NT2/D1 (cell line): Measurements from ENCODE around the gene LRRC56.

Experiments used
- DNase-seq: peaks from one replicate; pipeline ENCODE4 v3.0.0-alpha.2; 2011; ENCODE audit warnings: low read depth, low spot score
- H3K27me3 ChIP-seq: 2 replicates; pipeline ENCODE4 v1.6.0; 2011; ENCODE audit warnings: mild to moderate bottlenecking; ENCODE audit not compliant: insufficient read length, insufficient read depth
- H3K36me3 ChIP-seq: 2 replicates; pipeline ENCODE4 v1.6.1; 2011; ENCODE audit warnings: mild to moderate bottlenecking, low read length, mixed read lengths; ENCODE audit not compliant: insufficient read depth, insufficient read length
- H3K4me1 ChIP-seq: 2 replicates; pipeline ENCODE4 v1.5.1; 2011; ENCODE audit not compliant: insufficient read depth, insufficient read length
- H3K4me3 ChIP-seq: 2 replicates; pipeline ENCODE4 v1.5.1; 2011; ENCODE audit warnings: low read depth; ENCODE audit not compliant: insufficient read length
- H3K9ac ChIP-seq: 2 replicates; pipeline ENCODE4 v1.6.0; 2011; ENCODE audit warnings: low read depth; ENCODE audit not compliant: insufficient read length
- H3K9me3 ChIP-seq: 2 replicates; pipeline ENCODE4 v1.5.1; 2011; ENCODE audit warnings: mild to moderate bottlenecking, low read length; ENCODE audit not compliant: insufficient read depth
- SUZ12 ChIP-seq: IDR thresholded peaks from 2 replicates; pipeline ENCODE4 v1.6.1; 2011; ENCODE audit not compliant: insufficient read length, insufficient read depth; ENCODE audit errors: extremely low read depth
- YY1 ChIP-seq: IDR thresholded peaks from 2 replicates; pipeline ENCODE4 v1.6.1; 2011; ENCODE audit not compliant: insufficient read length, insufficient read depth
- ZNF274 ChIP-seq: IDR thresholded peaks from 2 replicates; pipeline ENCODE4 v1.6.1; 2011; ENCODE audit warnings: mild to moderate bottlenecking, low read depth, low read length

The LRRC56 gene

GRCh38 chr11:598005-598680 lies 60.8 kb downstream of the LRRC56 start:
- DNase-seq, result no peak
- H3K36me3 ChIP-seq, result peaks cover 90% of the 10 kb centered on the region
- TF ChIP-seq SUZ12 (no peak), ZNF274 (no peak), YY1 (no peak)
- no peaks in the 10 kb centered on the region for H3K9me3 ChIP-seq
- H3K27me3 ChIP-seq, result no peaks in the 10 kb centered on the region
- no peak overlapping the region for H3K4me3 ChIP-seq
- H3K9ac ChIP-seq, result no peak overlapping the region
- peaks cover 6% of the 10 kb centered on the region for H3K4me1 ChIP-seq

GRCh38 chr11:601573-602245 lies 64.4 kb downstream of the LRRC56 start:
- Histone ChIP-seq H3K4me3 (no peak overlapping the region), H3K4me1 (peaks cover 12% of the 10 kb centered on the region), H3K9me3 (no peaks in the 10 kb centered on the region), H3K9ac (no peak overlapping the region), H3K36me3 (peaks cover 88% of the 10 kb centered on the region), H3K27me3 (no peaks in the 10 kb centered on the region)
- no peak for TF ChIP-seq SUZ12
- TF ChIP-seq ZNF274, result no peak
- TF ChIP-seq YY1, result no peak
- DNase-seq, result no peak

GRCh38 chr11:603154-603553 lies 65.8 kb downstream of the LRRC56 start:
- Histone ChIP-seq H3K4me3 (no peak overlapping the region), H3K4me1 (peaks cover 12% of the 10 kb centered on the region), H3K36me3 (peaks cover 89% of the 10 kb centered on the region), H3K9me3 (no peaks in the 10 kb centered on the region), H3K27me3 (no peaks in the 10 kb centered on the region), H3K9ac (no peak overlapping the region)
- no peak for DNase-seq
- TF ChIP-seq SUZ12, result no peak
- TF ChIP-seq YY1, result no peak
- TF ChIP-seq ZNF274, result no peak
